Fibroblast of skin of right quadriceps (primary cell): ENCODE results near the gene CLIC1.
"Not testable (repeated sequence)": the region's sequence is repeated elsewhere in the genome, so short reads cannot be mapped to it uniquely, and the experiment has no call there.

Experiments
- DNase-seq: peaks from one replicate; pipeline ENCODE4 v3.0.0-alpha.2; 2013

The CLIC1 gene

DNA sequence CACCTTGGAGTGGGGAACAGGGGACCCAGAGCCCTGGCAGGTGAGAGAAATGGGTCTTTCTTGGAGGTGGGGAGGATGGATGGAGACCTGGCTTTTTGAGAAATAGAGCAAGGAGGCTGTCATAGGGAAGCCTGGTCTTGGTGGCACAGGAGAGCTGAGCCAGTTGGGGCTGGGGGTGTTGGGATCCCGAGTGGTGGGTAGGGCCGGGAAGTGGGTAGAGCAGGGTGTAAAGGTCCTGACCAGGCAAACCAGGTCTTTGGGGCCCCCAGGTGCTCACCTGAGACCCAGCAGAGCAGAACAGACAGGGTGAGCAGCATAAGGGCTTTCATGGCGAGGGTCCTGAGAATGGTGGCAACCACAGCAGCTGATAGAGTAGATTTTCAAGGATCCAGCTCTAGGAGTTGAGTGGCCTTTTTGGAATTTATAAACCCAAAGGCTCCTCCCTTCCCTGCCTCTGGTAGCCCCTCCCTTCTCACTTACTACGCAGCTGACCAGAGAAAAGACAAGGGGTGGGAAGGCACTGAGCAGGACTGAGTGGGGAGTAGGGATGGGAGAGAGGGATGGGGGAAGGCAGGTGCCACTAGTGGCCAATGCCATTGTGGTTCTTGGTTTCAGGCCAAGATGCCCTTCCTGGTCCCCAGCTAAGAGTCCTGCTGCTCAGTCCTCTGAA, 14.8 kb downstream of the CLIC1 start, which contains the start of gene LY6G6C:
Gene LY6G6C, minus strand, starts transcription at position 396 of the 670 bp plus-strand sequence. Its CDS starts 67 bp downstream, at position 329.
- no peak for DNase-seq

DNA sequence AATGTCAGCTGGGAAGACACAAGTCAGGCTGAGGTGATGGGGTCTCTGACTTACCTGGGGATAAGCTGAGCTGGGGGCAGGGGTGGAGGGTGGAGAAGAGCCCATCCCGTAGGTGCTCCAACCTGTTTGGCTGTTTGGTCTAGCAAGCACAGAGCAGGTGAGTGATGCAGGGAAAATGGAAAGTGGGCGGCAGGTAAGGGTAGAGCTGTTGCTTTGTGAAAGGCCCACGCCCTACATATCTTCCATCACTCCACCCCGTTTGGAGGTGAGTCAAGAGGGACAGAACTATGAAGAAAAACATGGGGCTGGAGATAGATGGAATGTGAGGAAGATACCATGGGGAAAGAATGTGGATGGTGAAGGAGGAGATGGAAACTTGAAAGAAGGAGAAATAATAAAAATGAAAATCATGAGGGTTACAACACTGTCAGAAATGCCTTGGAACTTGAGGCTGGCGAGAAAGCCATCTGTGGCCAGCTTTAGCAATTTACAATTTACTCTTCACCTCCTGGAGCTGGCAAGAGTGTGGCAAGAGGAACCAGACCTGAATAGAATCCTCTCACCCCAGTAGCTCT, 16.0 kb downstream of the CLIC1 start:
- no peak for DNase-seq

DNA sequence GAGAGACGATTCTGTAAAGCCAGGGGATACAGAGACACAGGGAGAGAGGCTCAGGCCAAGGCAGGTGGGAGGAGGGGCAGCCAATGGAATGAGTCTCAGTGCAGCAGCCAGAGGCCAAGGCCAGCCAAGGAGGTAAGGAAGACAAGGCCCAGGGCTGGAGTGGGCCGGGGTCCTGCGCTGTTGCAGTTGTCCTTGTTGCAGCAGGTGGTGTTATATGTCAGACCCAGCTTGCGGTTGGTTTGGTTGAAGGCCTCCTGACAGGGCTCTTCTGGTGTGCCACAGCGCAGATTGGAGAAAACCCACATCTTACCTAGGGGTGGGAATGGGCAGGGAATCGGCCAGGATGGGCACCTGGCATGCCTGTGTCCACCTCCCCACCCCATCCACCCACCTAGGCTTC, 17.3 kb downstream of the CLIC1 start:
- DNase-seq: no peak

DNA sequence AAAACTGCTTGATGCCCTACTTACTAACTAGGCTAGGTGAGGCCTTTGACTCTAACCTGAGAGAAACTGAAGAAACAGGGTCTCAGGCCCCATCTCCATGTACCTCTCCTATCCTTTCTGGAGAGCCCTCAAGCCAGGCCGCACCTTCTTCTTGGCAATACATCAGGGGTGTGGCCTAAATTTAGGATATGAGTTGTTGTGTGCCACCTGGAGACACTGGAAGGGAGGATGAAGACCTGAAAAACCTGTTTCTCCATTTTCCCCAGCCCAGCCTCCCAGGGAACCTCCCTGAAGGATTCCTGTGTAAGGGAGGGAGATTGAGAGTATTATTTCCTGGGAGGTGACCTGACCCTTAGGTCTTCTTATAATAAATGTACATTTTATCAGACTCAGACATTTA, 18.1 kb downstream of the CLIC1 start:
- no peak for DNase-seq

DNA sequence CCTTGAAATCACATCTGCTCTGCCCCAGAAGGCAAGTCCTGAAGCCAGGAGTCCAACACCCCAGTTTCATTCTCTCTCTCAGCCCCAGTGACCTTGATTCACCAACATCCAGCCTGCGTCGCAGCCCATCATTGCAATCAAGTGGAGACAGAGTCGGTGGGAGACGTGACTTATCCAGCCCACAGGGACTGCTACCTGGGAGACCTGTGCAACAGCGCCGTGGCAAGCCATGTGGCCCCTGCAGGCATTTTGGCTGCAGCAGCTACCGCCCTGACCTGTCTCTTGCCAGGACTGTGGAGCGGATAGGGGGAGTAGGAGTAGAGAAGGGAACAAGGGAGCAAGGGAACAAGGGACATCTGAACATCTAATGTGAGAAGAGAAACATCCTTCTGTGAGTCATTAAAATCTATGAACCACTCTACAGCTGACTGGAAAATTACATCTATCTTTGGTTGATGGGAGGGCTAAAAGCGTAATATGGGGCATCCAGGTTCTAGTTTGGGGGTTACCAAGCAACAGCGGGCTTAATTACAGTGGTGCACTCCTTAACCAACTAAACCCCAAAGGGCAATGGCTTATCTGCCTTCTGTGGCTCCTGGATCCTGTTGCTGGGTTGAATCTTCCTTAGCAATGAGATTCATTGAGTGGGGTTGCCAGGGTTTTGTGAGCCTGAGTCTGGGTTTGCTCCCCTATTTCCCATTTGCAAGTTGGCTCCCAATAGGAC, 18.7 kb downstream of the CLIC1 start:
- DNase-seq: no peak

DNA sequence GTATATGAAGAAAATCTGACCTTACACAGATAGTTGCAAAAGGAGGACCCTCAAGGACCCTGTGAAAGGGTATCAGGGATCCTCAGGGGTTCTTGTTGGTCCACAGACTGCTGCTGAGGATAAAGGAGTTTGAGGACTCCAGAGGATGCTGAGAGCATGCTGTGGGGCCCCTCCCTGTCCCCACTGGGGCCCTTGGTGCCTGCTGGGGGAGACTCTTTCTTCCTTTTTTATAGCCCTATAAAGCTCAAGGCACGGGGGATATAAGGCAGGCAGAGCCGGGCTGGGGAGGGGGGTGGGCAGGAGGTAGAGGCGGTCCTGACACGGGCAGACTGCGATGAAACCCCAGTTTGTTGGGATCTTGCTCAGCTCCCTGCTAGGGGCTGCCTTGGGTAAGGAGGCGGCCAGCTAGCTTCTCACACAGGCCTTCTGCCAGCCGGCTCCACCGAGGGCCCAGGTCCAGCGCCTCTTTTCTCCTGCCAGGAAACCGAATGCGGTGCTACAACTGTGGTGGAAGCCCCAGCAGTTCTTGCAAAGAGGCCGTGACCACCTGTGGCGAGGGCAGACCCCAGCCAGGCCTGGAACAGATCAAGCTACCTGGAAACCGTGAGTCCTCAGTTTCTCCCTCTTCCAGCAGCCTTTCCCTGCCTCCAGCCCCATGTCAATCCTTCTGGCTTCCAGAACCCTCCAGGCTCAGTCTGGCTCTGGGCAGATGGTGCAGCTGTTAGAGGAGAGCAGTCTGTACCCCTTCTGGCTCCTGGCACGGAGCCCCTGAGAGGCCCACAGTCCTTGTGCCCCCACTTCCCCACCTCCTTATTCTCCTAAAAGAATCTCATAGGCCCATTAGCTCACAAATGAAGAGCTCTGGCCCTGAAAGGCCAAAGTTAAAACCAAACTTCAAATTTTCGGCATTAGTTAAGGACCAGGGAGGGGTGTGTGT, 21.0 kb downstream of the CLIC1 start, which contains the start of gene LY6G6D:
Gene LY6G6D, plus strand, starts transcription at position 327 of the 937 bp plus-strand sequence. Its CDS starts 8 bp downstream, at position 335.
- no peak for DNase-seq

DNA sequence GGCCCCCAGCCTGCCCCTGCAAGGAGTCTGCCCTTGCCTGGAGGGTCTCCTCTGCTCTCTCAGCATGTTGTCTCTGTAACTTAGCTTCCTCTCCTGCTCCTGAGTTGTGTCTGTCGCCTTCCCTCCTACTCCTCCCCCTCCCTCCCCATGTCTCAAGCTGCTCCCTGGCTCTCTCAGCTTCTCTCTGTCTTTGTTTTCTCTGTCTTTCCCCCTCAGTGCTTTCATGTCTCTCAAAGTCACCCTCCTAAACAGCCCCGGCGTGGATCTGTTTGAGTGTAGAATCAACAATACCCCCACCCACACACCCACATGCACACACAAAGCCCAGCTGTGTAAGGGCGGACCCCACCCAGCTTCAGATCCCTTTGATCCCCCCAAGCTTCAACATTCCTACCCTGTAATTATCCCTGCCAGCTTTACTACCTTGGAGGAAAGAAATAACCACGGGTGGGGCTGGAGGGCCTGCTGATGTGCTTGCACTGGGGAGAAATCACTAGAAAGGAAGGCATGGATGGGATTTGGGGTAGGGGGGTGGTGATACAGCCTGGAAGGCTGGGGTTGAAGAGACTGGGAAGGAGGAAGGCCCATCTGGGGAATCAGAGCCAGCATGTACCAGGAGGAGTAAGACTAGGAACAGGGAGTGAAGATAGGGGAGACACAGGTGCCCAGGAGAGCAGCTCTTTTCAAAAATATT, 22.2 kb downstream of the CLIC1 start:
- DNase-seq: no peak

DNA sequence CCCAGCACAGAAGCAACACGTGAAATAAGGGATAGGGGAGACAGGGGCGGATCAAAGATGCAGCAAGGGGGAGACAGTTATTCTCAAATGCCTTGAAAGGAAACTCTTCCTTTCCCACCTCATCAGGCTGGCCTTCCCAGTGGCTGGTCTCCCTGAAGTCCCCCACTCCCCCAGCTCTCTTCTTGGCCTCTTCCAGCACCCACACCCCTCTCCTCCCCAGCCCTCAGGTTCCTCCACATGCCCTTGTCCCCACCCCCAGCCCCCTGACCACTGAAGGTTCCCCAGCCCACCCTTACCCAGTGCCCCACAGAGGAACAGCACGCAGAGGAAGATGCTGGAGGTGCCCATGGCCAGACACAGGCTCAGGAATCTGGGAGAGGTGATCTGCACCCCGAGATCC, 22.9 kb downstream of the CLIC1 start:
- DNase-seq: no peak

DNA sequence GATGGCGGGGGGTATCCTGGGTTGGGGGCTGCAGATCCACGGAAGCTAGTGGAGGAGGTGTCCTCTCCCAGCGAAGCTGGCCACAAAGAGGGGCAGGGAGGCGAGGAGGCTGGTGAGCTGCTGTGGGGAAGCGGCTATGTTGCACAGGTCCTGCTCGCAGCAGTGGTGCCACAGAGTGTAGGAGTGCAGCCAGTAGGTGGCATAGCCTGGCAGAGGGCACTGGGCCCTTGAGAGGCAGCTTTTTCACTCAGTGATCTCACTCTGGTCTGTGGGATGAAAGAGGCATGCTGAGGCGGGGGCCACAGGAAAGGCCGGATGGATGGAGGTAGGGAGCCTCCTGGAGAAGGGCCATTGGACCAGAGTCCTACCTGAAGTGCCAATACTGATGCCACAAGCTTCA, 24.0 kb downstream of the CLIC1 start:
- no peak for DNase-seq

DNA sequence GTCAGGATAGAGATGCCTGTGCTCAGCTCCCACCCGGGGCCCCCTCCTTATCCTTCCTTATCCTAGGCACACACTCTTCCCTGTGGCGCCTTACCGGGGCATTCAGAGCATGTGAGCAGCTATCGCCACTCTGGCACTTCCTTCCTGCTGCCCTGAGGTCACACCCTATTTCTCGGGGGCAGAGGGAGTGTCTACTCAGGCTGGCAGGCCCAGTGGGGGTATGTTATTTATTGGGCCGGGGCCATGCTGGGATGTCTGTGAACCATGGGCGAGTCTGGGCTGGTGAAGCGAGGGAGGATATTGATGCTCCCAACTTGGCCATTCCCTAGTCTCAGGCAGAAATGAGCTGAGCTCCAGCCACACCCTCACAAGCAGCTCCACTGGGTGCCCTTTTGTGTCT, 25.1 kb downstream of the CLIC1 start:
- DNase-seq: no peak

DNA sequence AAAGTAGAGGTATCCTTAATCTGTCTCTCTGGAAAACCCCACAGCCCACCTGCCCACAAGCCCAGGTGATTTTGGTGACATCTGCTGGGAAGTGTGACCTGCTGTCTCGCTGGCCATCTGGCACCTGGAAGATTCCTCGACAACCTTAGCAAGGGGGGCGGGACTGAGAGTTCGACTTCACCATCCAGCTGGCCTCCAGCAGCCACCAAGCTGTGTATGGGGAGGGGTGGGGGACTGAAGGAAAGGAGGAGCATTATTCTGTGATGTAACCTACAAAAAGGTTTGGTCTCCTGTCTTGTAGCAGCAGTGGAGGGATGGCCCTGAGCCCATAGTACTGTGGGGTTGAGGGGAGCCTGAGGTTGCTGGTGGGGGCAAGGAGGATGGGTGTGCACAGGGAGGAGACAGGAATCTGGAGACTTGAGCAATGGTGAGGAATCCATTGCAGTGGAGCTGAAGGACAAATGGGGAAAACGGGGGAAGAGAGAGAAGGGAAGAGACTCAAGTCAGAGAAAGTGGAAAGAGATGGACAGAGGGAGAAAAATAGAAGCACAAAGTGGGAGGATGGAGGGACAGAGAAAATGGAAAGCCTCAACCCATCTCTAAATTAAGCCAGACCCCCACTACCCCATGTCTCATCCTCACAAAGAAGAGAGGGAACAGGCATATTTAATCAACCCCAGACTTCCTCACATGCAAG, 25.7 kb downstream of the CLIC1 start:
- DNase-seq: no peak

DNA sequence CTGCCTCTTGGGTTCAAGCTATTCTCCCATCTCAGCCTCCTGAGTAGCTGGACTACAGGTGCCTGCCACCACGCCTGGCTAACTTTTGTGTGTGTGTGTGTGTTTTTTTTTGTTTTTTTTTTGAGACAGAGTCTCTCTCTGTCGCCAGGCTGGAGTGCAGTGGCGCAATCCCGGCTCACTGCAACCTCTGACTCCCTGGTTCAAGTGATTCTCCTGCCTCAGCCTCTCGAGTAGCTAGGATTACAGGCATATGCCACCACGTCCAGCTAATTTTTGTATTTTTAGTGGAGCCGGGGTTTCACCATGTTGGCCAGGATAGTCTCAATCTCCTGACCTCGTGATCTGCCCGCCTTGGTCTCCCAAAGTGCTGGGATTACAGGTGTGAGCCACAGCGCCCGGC, 27.2 kb downstream of the CLIC1 start:
- not testable (repeated sequence) for DNase-seq

DNA sequence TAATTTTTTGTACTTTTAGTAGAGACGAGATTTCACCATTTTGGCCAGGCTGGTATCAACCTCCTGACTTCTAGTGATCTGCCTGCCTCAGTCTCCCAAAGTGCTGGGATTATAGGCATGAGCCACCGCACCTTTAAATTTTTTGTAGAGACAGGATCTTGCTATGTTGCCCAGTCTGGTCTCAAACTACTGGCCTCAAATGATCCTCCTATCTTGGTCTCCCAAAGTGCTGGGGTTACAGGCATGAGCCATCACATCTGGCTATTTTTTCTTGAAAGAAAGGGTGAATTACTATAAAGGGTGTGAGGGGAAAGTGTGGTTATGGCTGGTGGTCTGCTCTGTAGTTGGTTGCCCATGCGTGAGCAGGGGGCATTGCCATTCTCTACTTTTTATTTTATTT, 28.1 kb downstream of the CLIC1 start:
- DNase-seq: no peak

DNA sequence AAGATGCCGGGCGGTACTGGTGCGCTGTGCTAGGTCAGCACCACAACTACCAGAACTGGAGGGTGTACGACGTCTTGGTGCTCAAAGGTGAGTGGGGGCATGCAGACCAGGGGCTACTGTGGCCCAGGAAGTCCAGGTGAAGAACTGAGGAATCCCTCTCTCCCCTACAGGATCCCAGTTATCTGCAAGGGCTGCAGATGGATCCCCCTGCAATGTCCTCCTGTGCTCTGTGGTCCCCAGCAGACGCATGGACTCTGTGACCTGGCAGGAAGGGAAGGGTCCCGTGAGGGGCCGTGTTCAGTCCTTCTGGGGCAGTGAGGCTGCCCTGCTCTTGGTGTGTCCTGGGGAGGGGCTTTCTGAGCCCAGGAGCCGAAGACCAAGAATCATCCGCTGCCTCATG, 28.6 kb downstream of the CLIC1 start:
- DNase-seq: no peak

DNA sequence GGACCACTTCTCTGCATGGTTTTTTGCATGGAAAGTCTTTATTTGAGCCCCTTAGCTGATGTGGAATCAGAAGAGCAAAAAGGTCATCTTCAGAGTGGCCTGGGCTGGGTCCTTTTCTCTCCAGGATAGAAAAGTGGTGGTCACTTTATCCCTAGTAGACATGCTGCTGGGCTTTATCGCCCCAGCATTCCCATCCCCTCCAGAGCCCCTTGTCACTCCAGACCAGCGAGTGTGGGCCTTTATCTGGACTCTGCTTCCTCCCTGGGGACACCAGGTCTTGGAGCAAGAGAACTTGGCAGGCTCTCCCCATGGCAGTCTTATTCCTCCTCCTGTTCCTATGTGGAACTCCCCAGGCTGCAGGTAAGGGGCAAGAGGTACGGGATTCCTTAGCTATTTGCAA, 29.7 kb downstream of the CLIC1 start, which contains the start of gene LY6G6F:
Gene LY6G6F, plus strand, starts transcription at position 268 of the 400 bp plus-strand sequence. Its CDS starts 41 bp downstream, at position 309.
- DNase-seq: no peak

DNA sequence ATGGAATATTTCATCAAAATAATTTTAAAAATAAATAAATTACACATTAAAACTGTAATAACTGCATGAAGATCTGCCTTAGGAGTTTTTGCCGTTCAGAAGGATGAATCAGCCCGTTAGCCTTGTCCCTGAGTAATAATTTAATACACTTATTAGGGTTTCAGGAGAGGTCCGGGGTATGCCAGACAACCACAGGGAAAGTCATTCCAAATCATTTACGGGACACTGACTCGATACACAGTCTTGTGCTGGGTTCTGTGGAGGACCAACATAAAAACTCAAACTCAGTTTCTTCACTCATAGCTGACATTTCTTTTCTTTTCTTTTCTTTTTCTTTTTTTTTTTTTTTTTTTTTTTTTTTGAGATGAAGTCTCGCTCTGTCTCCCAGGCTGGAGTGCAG, 30.4 kb downstream of the CLIC1 start:
- DNase-seq: no peak

DNA sequence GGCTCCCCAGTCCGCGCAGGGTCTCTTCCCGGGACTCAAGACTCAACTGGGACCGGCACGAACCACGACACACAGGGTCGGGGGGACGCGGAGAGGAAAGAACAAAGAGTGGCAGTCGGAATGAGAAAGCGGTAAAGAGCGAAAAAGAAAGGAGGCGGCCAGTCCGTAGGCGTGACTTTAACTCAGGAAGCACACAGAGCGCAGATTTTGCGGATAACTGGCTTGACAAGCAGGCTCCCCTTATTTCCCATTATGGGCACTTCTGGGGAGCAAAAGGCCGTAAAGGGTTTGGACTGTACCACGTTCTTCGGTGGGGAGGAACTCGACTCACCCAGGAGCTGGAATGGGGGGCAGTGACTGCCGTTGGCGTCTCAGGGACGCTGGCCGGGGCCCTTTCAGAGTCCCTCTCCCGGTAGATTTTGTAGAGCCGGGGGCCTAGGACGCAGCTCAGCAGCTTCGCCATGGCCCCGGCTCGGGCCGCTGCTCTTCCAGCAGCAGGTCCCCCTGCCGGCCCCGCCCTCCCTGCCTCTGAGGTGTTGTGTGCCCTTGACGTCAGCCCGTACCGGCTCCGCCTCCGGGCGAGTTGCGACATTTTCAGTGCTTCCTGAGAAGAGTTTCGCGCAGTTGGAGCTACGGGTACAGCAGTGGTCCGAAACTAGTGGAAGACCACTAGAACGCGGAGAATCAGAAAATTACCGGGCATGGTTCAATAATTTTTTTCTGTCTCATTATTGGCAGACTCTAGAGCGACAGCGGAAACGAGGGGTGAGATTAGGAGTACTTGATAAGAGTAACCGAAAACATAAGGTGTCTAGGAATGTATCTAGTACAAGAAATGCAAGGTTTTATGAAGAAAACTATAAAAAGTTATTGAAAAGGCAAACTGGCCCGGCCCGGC, 33.3 kb downstream of the CLIC1 start, which contains the start of gene ABHD16A:
Gene ABHD16A, minus strand, starts transcription at position 506 of the 898 bp plus-strand sequence. Its CDS starts 43 bp downstream, at position 463.
- DNase-seq: peak; percentile 98

DNA sequence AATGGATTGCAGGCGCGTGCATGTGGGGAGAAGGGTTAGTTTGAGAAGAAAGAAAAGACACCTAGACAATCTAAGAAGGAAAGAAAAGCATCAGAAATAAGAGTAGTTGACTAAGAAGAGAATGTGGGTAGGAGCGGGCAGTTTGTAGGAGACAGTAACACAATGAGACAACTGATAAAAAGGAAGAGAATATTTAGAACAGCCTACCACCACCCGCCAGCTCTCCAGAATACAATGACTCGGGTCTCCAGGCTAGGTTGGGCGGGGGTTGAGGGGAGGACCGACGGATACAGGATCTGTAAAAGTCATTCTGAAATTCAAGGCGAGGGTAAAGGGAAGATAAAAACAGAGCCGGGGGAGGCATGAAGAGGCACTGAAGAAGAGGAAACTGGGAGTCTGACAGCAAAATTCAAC, 33.9 kb downstream of the CLIC1 start:
- no peak for DNase-seq

DNA sequence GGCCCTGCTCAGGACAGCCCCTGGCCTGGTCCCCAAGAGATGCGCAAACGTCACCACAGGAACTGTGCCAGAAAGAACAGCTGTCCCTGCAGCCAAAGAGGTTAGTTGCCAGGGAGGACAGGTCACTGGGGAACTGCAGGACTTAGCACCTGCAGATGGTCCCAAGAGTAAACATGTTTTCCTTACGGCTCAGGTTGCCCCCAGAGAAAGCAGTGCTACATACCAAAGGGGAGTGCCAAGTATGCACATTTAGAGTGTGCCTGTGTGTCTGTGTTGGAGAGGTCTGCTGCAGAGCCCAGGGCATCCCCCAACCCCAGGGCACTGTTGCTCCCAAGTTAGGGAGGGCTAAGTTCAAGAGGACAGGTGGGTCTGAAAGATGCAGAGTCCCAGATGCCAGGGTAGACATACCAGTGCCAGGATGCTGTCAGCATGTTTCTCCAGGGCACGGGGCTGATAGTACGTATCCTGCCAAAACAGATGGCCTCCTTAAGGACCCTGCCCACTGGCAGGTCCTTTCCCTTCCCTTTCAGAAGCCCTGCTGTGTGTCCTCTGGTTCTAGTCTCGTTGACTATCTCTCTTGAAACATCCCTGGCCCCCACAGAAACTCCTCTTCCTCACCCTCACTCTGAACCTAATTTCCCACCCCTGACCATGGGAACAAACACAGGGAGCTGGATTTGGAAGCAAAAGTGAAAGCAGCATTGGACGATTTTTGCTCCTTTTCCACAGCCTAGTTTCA, 34.5 kb downstream of the CLIC1 start:
- DNase-seq: no peak
